Left hindlimb (tissue), 1 donor: ENCODE data around the gene TIMM10.

Experiments
- DNase-seq: peaks from one replicate; pipeline ENCODE4 v3.0.0-alpha.2; 2018

TIMM10 gene

GRCh38 chr11:57482782-57483561, 47.6 kb downstream of the TIMM10 start:
- peak; percentile 69 for DNase-seq

DNA sequence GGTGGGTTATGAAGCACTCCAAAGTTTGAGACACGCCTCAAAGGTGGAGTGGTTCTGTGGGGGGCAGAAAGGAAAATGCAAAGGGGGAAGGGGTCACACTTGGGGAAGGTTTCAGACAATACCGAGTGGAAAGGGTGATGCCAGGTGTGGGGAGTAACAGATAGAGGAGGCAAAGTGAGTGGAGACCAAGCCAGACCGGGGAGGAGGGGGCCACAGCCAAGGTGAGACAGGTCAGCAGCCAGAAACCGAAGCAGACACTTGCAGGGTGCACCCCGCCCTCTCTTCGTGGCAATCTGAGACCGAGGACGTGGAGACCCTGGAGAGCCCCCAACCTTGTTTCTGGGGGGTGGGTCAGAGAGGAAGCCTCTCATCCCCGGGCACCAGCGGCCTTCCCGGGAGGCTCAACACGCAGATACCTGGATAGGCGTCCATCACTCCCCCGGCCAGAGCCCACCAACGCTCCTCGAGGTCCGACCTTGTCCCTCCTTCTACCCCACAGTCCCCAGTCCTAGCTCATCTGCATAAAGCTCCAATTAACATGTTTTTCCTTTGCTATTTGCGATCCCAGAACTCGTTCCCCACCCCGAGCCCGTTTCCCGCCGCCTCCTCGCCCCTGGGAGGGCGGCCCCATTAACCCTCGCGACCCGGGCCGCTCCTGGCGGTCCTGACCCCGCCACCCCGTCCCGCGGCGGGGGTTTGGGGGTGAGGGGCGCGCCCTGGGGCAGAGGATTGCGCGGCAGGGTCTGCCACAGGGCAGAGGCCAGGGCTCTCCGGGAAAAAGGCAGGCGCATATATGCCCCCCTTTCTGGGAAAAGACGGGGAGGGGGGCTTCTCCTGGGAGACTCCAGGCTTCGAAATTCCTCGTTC, 48.4 kb downstream of the TIMM10 start:
- DNase-seq = no peak

DNA sequence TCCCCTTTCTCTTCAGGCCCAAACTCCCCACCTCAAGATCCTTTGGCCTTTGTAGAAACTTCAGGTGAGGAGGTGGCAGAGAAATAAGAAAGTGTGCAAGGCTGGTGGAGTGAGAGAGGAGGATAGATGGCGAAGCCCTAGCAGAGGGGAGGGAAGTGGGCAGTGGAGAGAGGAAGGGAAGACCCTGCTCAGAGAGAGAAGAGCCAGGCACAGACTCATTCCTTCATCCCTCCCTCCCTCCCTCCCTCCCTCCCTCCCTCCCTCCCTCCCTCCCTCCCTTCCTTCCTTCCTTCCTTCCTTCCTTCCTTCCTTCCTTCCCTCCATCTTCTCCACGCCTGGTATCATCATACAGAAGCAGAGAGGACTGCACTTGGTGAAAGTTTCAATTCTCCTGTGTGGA, 49.2 kb downstream of the TIMM10 start:
- no peak for DNase-seq

GRCh38 chr11:57480409-57481137, 50.0 kb downstream of the TIMM10 start:
- DNase-seq = no peak

GRCh38 chr11:57479911-57480310, 50.6 kb downstream of the TIMM10 start:
- no peak for DNase-seq

DNA sequence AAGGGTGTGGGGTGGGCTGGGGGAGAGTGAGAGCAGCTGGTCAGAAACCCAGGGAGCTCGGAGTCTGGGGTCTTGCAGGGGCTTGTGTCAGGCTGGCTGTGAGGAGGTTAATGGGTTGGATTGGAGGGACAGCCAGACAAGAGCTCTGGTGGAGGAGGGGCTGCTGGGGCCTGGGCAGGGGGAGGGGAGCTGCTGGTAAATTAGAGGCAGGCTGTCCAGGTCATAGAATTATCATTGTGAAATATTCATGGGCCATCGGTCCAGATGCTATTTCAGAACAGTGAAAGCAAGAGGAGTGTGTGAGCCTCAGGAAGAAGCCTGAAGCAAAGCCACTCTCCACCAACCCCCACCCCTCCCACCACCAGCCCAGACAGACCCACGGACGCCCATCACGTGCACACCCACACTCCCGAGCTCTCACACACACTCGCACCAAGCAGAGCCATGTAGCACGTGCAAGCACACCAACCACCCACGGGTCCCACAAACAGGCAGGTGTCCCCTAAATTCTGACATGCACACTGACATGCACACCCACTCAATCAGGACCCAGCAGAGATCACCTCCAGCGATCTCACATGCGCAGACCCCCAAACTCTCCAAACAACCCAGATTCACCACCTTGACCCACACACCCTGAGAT, 51.4 kb downstream of the TIMM10 start:
- DNase-seq = no peak
